ENCODE data around the gene EGLN1.

The EGLN1 gene

GRCh38 chr1:231420959-231421545, 1.0 kb downstream of the EGLN1 start:
- no peak for FAIRE-seq

DNA sequence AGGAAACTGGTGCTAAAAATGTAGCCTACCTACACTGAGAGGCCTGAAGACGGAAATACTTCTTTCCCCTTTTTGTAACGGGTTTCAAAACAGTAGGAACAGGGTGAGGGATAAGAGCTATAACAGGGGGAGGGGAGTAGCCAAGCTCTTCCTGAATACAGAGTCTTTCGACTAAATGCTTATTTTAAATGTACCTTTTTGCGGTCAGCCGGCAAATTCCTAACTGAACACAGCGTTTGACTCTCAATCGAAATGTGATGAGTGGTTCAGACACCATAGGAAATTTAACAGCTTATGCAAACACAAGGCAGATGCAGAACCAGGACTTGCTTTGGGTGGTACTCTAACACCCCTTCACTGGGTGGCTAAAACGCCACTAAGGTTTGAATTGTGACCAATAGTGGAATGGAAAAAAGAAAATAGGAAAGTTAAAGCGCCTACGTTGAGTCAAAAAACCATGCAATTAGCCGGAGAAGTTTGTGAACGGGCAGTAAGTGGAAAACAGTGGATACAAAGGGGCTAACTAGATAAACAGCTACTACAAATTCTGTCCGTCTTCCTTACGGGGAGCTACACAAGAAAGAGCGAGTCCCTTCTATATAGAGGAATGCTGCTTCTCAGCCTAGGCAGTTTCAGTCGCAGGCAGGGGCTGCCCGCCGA, 1.7 kb downstream of the EGLN1 start:
- FAIRE-seq, result no peak

- FAIRE-seq, result no peak
Observed at GRCh38 chr1:231419738-231420298, 2.3 kb downstream of the EGLN1 start.

DNA sequence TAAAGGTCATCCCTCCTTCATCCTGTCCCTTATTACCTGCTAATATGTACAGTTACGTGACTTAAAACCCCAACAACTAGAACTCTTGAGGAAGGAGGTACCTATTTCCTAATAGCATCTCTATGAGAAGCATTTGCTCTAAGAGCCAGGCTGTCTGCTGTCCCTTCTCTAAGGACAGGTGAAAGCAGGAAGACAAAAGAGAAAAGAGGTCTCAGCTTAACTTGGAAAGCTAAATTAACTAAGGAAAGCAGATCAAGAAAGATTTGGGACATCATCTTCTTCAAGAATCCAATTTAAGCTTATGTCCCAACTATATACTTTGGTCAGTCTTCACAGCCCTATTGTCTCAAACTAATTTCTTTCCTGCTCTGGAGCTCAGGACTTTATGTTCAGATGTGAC, 2.9 kb downstream of the EGLN1 start:
- FAIRE-seq, result no peak

DNA sequence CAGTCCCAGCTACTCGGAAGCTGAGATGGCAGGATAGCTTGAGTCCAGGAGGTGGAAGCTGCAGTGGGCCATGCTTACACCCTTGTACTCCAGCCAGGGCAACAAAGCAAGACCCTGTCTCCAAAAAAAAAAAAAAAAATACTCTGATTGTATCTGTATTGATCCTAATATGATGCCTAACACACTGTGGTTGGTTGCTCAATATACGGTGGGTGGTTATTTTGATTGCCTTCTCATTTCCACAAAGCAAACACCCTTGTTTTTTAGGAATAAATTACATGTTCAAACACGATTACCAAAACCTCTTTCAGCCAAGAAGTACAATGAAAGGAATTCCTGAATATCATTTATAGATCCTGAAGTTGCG, 3.4 kb downstream of the EGLN1 start:
- FAIRE-seq, result no peak

- no peak for FAIRE-seq
Observed at GRCh38 chr1:231418101-231418740, 3.9 kb downstream of the EGLN1 start.

DNA sequence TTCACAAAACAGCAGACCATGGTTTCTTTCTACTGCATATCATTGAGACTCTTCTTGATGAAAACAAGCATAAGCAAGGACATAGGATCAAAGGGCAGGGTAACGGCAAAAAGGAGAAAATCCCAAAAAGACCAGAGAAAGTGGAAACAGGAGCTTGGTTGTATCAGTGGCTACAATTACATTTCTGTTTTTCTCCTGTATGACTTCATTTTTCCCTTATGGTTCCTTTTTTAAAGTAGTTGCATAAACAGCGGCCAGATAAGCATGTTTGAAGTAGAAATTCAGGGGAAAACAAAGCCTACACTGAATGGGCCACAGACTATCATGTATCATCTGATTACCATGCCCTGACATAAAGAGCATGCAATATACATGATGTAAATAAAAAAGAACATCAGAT, 4.6 kb downstream of the EGLN1 start:
- no peak for FAIRE-seq

DNA sequence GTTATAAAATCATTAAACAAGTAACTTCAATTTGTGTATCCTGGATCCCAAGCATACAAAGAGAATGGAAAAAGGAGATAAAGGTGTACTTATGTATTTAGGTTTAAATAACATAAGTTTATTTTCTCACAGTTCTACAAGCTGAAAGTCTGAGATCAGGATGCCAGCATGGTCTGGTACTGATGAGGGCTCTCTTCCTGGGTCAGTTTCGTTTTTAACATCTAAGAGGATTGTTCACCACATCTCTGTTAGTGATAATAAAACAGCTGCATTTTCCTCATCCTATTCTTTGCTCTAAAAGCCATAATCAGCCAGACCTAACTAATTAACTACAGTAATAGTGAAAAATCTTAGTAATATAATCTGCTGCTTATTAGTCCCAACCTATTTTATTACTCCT, 5.2 kb downstream of the EGLN1 start:
- no peak for FAIRE-seq

GRCh38 chr1:231415018-231415583, 7.0 kb downstream of the EGLN1 start:
- no peak for FAIRE-seq

GRCh38 chr1:231414260-231415016, 7.6 kb downstream of the EGLN1 start:
- no peak for FAIRE-seq

DNA sequence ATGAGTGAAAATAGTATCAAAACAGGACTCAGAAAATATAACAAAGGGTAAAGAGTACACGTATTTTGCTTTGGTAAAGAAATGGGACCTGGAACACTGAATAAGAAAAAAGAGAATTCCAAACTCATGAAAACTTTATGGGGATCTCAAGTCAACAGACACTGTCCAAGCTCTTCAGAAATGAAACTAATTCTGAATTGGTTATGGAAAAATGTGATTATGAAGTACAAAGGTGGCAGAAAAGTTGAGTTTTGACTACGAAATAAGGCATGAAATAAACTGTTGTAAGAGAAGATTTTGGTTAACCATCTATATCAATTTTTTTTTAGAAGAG, 8.4 kb downstream of the EGLN1 start:
- FAIRE-seq, result no peak

GRCh38 chr1:231411036-231411531, 11.0 kb downstream of the EGLN1 start:
- no peak for FAIRE-seq

DNA sequence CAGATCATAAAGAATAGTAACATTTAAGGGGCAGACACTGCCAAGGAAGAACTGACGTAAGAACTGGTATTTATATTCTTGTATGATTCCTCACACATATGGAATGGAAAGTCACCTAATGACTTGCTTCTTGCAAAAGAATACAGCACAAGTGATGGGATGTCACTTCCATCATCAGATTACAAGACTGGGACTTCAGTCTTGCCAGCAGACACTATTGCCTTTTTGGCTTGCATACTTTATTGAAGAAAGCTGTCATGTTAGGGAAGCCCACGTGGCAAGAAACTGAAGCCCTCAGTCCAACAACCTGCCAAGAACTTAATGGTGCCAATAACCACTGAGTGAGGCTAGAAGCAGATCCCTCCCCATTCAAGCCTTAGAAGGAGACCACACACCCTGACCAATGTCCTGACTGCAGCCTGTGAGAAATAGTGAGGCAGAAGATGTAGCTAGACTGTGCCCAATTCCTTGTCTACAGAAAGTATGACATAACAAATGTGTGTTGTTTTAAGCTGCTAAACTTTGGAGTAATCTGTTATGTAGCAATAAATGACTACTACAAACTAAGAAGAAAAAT, 12.0 kb downstream of the EGLN1 start:
- no peak for FAIRE-seq

- no peak for FAIRE-seq
Observed at GRCh38 chr1:231408528-231409094, 13.5 kb downstream of the EGLN1 start.

GRCh38 chr1:231407547-231408396, 14.3 kb downstream of the EGLN1 start:
- FAIRE-seq, result peak; percentile 87

DNA sequence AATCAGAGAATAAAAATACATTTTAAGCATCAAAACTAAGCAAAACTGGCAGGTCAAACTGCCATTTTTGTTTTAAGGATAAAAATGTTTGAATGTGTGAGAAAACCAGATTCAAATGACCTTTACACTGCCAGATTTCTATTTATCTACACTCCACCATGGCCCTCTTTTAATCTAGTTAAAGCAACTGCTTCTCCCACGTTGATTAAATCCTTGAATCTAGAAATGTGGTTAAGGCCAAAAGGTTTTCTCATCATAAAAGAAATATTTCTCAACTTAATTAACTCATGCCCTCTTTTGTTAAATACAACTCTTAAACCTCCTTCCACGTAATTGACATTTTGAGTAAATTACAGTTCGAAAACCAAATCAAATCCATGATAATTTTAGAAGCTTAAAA, 15.0 kb downstream of the EGLN1 start:
- FAIRE-seq, result peak; percentile 15

DNA sequence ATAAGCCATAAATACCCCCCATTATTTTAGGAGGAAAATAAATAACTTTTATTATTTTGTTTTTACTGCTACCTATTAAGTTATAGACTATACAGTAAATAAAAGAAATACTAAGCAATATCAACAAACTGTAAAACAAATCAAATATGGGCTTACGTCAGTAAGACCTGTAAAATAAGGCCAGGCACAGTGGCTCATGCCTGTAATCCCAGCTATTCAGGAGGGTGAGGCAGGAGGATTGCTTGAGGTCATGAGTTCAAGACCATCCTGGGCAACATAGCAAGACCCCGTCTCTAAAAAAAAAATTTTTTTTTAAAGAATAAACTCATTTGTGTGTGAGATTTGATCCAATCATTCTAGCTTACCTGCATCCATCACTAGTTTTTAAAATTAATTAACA, 17.8 kb downstream of the EGLN1 start:
- FAIRE-seq, result no peak

DNA sequence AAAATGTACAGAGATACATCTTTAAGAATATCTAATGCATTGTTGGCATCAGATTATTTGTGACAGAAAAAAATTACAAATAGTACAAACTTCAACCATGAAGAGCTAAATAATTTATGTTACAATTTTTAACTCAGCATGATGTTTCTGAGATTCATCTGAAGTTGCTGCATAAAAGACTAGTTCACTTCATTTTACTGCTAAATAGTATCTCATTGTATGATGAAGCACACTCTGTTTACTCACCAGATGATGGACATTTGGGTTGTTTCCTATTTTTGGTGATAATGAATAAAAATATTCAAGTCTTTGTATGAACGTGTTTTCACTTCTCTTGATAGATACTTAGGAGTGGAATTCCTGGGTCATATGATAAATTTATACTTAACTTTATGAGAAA, 20.6 kb downstream of the EGLN1 start:
- FAIRE-seq, result no peak

DNA sequence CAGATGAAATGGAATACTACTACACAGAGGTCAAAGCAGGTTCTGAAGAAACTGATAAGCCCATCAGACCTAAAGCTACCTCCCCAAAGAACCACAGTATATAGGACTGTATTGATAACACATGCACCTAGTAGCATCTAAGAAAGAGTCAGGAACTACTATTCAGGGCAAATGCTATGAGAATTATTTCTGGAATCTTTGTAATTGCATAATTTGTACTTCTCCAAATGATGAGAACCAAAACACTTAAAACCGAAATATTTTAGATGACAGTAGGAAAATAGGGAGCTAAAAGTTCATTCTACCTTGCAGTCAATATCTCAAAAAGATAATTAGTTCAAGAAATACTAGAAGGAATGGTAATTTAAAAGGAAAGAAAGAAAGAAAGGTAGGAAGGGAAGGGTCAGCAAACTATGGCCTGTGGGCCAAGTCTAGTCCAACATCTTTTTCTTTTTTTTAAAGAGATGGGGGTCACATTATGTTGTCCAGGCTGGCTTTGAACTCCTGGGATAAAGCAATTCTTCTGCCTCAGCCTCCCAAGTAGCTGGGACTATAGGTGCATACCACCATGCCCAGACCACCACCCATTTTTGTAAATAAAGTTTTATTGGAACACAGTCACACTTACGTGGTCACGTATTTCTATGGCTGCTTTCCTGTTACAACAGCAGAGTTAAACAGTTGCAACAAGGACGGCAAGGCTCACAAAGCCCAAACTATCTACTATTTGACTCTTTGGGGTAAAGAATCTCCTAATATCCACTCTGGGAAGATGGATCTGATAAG, 24.0 kb downstream of the EGLN1 start:
- no peak for FAIRE-seq

DNA sequence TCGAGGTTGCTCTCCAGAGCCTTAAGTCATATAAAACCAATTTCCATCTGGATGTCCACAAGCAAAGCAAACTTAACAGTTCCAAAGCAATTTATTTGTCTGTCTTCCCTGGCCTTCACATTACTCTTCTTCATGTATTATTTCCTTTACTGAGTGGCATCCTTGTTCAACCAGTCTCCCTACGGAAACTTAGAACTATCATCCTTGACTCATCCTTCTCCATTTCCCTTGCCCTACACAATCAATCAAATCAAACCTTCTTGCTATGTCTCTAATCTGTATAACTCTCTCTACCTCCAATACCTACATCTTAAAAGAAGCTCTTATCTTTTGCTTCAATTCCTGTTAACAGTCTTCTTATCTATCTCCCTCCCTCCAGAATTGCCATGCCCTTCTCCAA, 25.4 kb downstream of the EGLN1 start:
- no peak for FAIRE-seq

- FAIRE-seq, result no peak
Observed at GRCh38 chr1:231395998-231396390, 26.1 kb downstream of the EGLN1 start.
